GM23338 (cell line): ENCODE results near the gene TMEM250. TPM values are rescaled to one million over a fixed set of nuclear protein-coding genes. Genes with fewer than 3 reads are reported as not detected.

Source experiments
- ATAC-seq: fragments of 200-7000 bp; cut with Tn5 transposase; 3 replicates; pipeline ENCODE4 v1.9.1; 2020
- DNase-seq: peaks from one replicate; pipeline ENCODE4 v3.0.0-alpha.2; 2015; ENCODE audit warnings: low spot score
- H2AFZ ChIP-seq: fragments of 200-600 bp; sonication (generic); 2 replicates; pipeline ENCODE4 v1.8.0; 2016; ENCODE audit warnings: antibody characterized with exemption, mild to moderate bottlenecking, moderate library complexity
- H3F3A ChIP-seq: fragments of 200-600 bp; sonication (generic); replicated peaks from 2 replicates; pipeline ENCODE4 v1.8.0; 2017; ENCODE audit warnings: antibody characterized with exemption, mixed run types, low read depth
- H3K27ac ChIP-seq: fragments of 200-600 bp; sonication (generic); 2 replicates; pipeline ENCODE4 v1.6.1; 2016; ENCODE audit warnings: low read depth
- H3K27me3 ChIP-seq: fragments of 200-600 bp; sonication (generic); 2 replicates; pipeline ENCODE4 v1.8.0; 2016; ENCODE audit warnings: mild to moderate bottlenecking, mixed run types, moderate library complexity; ENCODE audit not compliant: insufficient read depth
- H3K36me3 ChIP-seq: fragments of 200-600 bp; sonication (generic); 2 replicates; pipeline ENCODE4 v1.8.0; 2016; ENCODE audit warnings: mild to moderate bottlenecking; ENCODE audit not compliant: insufficient read depth
- H3K4me1 ChIP-seq: fragments of 200-600 bp; sonication (generic); 2 replicates; pipeline ENCODE4 v1.8.0; 2016; ENCODE audit warnings: mild to moderate bottlenecking, moderate library complexity; ENCODE audit not compliant: insufficient read depth
- H3K4me2 ChIP-seq: fragments of 200-600 bp; sonication (generic); 2 replicates; pipeline ENCODE4 v1.7.1; 2017; ENCODE audit warnings: mixed run types
- H3K4me3 ChIP-seq: fragments of 200-600 bp; sonication (generic); 2 replicates; pipeline ENCODE4 v1.6.1; 2016; ENCODE audit warnings: mixed run types
- H3K79me2 ChIP-seq: fragments of 200-600 bp; sonication (generic); replicated peaks from 2 replicates; pipeline ENCODE4 v1.8.0; 2017; ENCODE audit warnings: mild to moderate bottlenecking; ENCODE audit not compliant: insufficient read depth
- H3K9me2 ChIP-seq: fragments of 200-600 bp; sonication (generic); 2 replicates; pipeline ENCODE4 v1.8.0; 2017; ENCODE audit not compliant: insufficient read depth
- H4K20me1 ChIP-seq: fragments of 200-600 bp; sonication (generic); replicated peaks from 2 replicates; pipeline ENCODE4 v1.8.0; 2017; ENCODE audit warnings: mild to moderate bottlenecking; ENCODE audit not compliant: insufficient read depth
- H3K27ac Mint-ChIP-seq: 2 replicates; pipeline ENCODE4 v1.8.0; 2020; ENCODE audit warnings: inconsistent platforms, mild to moderate bottlenecking, moderate library complexity, mixed read lengths
- H3K27me3 Mint-ChIP-seq: 3 replicates; pipeline ENCODE4 v1.8.0; 2022; ENCODE audit warnings: low read depth, mild to moderate bottlenecking, moderate library complexity, mixed read lengths, inconsistent platforms; ENCODE audit not compliant: insufficient read depth, poor library complexity
- H3K36me3 Mint-ChIP-seq: 3 replicates; pipeline ENCODE4 v1.8.0; 2021; ENCODE audit warnings: low read depth, mild to moderate bottlenecking, inconsistent platforms, moderate library complexity, mixed read lengths
- H3K4me1 Mint-ChIP-seq: 3 replicates; pipeline ENCODE4 v1.8.0; 2020; ENCODE audit warnings: mild to moderate bottlenecking, inconsistent platforms, mixed read lengths
- H3K4me3 Mint-ChIP-seq: 3 replicates; pipeline ENCODE4 v1.8.0; 2021; ENCODE audit warnings: moderate library complexity, mild to moderate bottlenecking, inconsistent platforms, mixed read lengths
- H3K9me3 Mint-ChIP-seq: 3 replicates; pipeline ENCODE4 v1.8.0; 2020; ENCODE audit warnings: moderate library complexity, mild to moderate bottlenecking, inconsistent platforms, mixed read lengths
- CTCF ChIP-seq, 2 experiments: fragments of 200-600 bp in 1 of 2; sonication (generic) in 1 of 2; conservative IDR thresholded peaks; 2 replicates each; pipeline versions ENCODE4 v1.5.1 to v1.6.1; 2016 to 2017; ENCODE audit warnings: antibody characterized with exemption in 2 of 2, low read depth in 2 of 2, mild to moderate bottlenecking in 2 of 2, moderate library complexity in 1 of 2
- EZH2 ChIP-seq: fragments of 200-600 bp; sonication (generic); IDR thresholded peaks from one replicate; pipeline ENCODE4 v1.8.0; 2017; ENCODE audit warnings: antibody characterized with exemption, mild to moderate bottlenecking, low read depth; ENCODE audit not compliant: unreplicated experiment
- EZH2phosphoT487 ChIP-seq: fragments of 200-600 bp; sonication (generic); IDR thresholded peaks from one replicate; pipeline ENCODE4 v1.8.1; 2018; ENCODE audit warnings: antibody characterized with exemption; ENCODE audit not compliant: unreplicated experiment
- POLR2AphosphoS5 ChIP-seq: IDR thresholded peaks from 2 replicates; pipeline ENCODE4 v1.6.1; 2016; ENCODE audit warnings: antibody characterized with exemption, low read depth
- REST ChIP-seq: IDR thresholded peaks from one replicate; pipeline ENCODE4 v1.6.1; 2018; ENCODE audit warnings: antibody characterized with exemption; ENCODE audit not compliant: unreplicated experiment
- ZNF114 ChIP-seq: fragments of 250-450 bp; sonication (Bioruptor Pico); IDR thresholded peaks from 2 replicates; pipeline ENCODE4 v1.5.0; 2020; ENCODE audit warnings: mild to moderate bottlenecking, moderate library complexity
- polyA plus RNA-seq: library from polyadenylated mRNA; unstranded; fragments of >200 nt; fragmentation: Nextera tagmentation; extraction: Ambion mirVana; gene quantifications from 2 replicates; pipeline ENCODE4 v1.2.1, GENCODE V29; 2016
- total RNA-seq: library from RNA; depleted of rRNA; stranded (reverse); fragments of >200 nt; shearing (Covaris generic); gene quantifications from 2 replicates; pipeline ENCODE4 v1.2.3, GENCODE V29; 2014

Gene TMEM250
- total and polyA plus RNA-seq, 2 experiments from 2014 or later: 12.2 to 39.2 TPM

- ATAC-seq: peak; percentile 18
Measured at GRCh38 chr9:136122425-136123383, 4.0 kb upstream of the TMEM250 start.

More at GRCh38 chr9:136122425-136123383, 4.0 kb upstream of the TMEM250 start:
- H3K27ac ChIP-seq: no peak overlapping the region
- peaks cover 4% of the 10 kb centered on the region; the same call in 1 of the 2 replicates for H3K9me2 ChIP-seq
- H3K4me1 Mint-ChIP-seq: no peaks in the 10 kb centered on the region; the same call in 2 of the 3 replicates
- H3K36me3 Mint-ChIP-seq: no peaks in the 10 kb centered on the region
- H3K4me2 ChIP-seq: 0 out of 2 replicates have a peak overlapping the region, but pooled peaks have one; percentile 51
- H3K4me3 Mint-ChIP-seq: no peak overlapping the region; the same call in 2 of the 3 replicates
- no peaks in the 10 kb centered on the region; the same call in 1 of the 2 replicates for H4K20me1 ChIP-seq
- 0 out of 2 replicates have a peak, but pooled peaks cover 4% of the 10 kb centered on the region for H3F3A ChIP-seq
- H3K27ac Mint-ChIP-seq: no peak overlapping the region
- no peaks in the 10 kb centered on the region for H3K9me3 Mint-ChIP-seq
- DNase-seq: peak; percentile 84
- no peak overlapping the region for H3K4me3 ChIP-seq
- no peak overlapping the region for H2AFZ ChIP-seq
- peaks cover 4% of the 10 kb centered on the region; the same call in 1 of the 2 replicates for H3K4me1 ChIP-seq
- peaks cover 15% of the 10 kb centered on the region for H3K27me3 Mint-ChIP-seq
- TF ChIP-seq POLR2AphosphoS5 (no peak), EZH2phosphoT487 (no peak), ZNF114 (no peak), CTCF (conservative IDR thresholded peaks at IDR 0.05; ENCODE audit: low read depth in 2 of 2) (peak; percentile 89 to 99), REST (no peak), EZH2 (no peak)
- H3K27me3 ChIP-seq: no peaks in the 10 kb centered on the region
- H3K36me3 ChIP-seq: no peaks in the 10 kb centered on the region
- H3K79me2 ChIP-seq: no peaks in the 10 kb centered on the region; the same call in 1 of the 2 replicates
